OCI-LY3 (cell line): ENCODE measurements around the gene VWC2.

ENCODE experiments used
- H2AFZ ChIP-seq: fragments of 200-600, 300-600 bp; shearing (Covaris generic); 2 replicates; pipeline ENCODE4 v1.6.0; 2014; ENCODE audit warnings: antibody characterized with exemption, low read depth, low read length
- H3K27ac ChIP-seq: fragments of 200-600, 300-600 bp; sonication (generic); 2 replicates; pipeline ENCODE4 v1.5.1; 2014; ENCODE audit warnings: mild to moderate bottlenecking, low read length, moderate library complexity, mixed read lengths
- H3K27me3 ChIP-seq: fragments of 200-600, 300-600 bp; sonication (generic); 2 replicates; pipeline ENCODE4 v1.6.1; 2014; ENCODE audit warnings: low read depth, low read length, mixed read lengths
- H3K36me3 ChIP-seq: fragments of 200-600, 300-600 bp; sonication (generic); replicated peaks from 2 replicates; pipeline ENCODE3; 2014; ENCODE audit warnings: low read depth, low read length, mixed read lengths
- H3K4me1 ChIP-seq: fragments of 300-600, 200-600 bp; sonication (generic); 2 replicates; pipeline ENCODE4 v1.6.1; 2014; ENCODE audit warnings: low read length, mixed read lengths
- H3K4me2 ChIP-seq: fragments of 200-600, 300-600 bp; sonication (generic); 2 replicates; pipeline ENCODE4 v1.6.1; 2014; ENCODE audit warnings: low read length, mixed read lengths
- H3K4me3 ChIP-seq: fragments of 300-600, 200-600 bp; sonication (generic); 2 replicates; pipeline ENCODE4 v1.5.1; 2014; ENCODE audit warnings: antibody characterized with exemption, mild to moderate bottlenecking, low read length, moderate library complexity
- H3K79me2 ChIP-seq: fragments of 300-600, 200-600 bp; shearing (Covaris generic); 2 replicates; pipeline ENCODE4 v1.6.1; 2014; ENCODE audit warnings: mild to moderate bottlenecking, low read length, mixed read lengths
- H3K9ac ChIP-seq: fragments of 300-600, 200-600 bp; shearing (Covaris generic); 2 replicates; pipeline ENCODE4 v1.6.0; 2014; ENCODE audit warnings: mild to moderate bottlenecking, low read length, moderate library complexity
- H3K9me3 ChIP-seq: fragments of 200-600, 300-600 bp; shearing (Covaris generic); 2 replicates; pipeline ENCODE4 v1.6.1; 2014; ENCODE audit warnings: low read length, mixed read lengths; ENCODE audit not compliant: insufficient read depth
- H4K20me1 ChIP-seq: fragments of 200-600, 300-600 bp; sonication (generic); 2 replicates; pipeline ENCODE4 v1.6.1; 2016; ENCODE audit warnings: low read length, mixed read lengths; ENCODE audit not compliant: insufficient read depth
- EZH2phosphoT487 ChIP-seq: fragments of 200-600 bp; shearing (Covaris generic); IDR thresholded peaks from 2 replicates; pipeline ENCODE4 v1.6.1; 2018; ENCODE audit warnings: antibody characterized with exemption, mixed run types, low read depth
- TF ChIP-seq, protein P1 (sequence below): fragments of 200-600, 300-600 bp; sonication (generic); IDR thresholded peaks from 2 replicates; pipeline ENCODE4 v1.5.1; 2014; ENCODE audit warnings: antibody characterized with exemption, low read length, low read depth

VWC2 gene

DNA sequence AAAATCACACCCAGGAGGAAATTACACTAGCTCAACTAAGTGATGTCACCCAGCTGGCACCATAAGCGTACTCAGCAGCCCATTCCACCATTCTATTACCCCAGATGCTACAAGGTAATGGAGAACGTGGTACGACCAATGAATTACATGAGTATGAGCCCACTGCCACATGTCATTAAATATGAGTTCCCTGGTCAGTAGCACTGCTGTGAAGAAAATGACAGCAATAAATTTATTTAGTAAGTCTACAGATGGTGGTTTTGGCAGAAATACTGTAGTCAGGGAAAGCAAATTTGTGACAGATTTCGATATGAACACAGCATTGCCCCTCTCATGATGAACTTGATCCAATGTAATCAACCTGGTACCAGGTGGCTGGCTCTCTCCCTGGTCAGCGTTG, 154.2 kb downstream of the VWC2 start:
- Histone ChIP-seq H3K79me2 (no peaks in the 10 kb centered on the region), H3K4me3 (no peak overlapping the region), H3K27ac (no peak overlapping the region), H2AFZ (no peak overlapping the region), H3K9me3 (no peaks in the 10 kb centered on the region), H3K27me3 (no peaks in the 10 kb centered on the region), H3K4me2 (no peak overlapping the region), H3K9ac (no peak overlapping the region), H3K4me1 (no peaks in the 10 kb centered on the region), H4K20me1 (no peaks in the 10 kb centered on the region), H3K36me3 (no peaks in the 10 kb centered on the region)
- TF ChIP-seq EZH2phosphoT487: no peak
- TF ChIP-seq, protein P1, sequence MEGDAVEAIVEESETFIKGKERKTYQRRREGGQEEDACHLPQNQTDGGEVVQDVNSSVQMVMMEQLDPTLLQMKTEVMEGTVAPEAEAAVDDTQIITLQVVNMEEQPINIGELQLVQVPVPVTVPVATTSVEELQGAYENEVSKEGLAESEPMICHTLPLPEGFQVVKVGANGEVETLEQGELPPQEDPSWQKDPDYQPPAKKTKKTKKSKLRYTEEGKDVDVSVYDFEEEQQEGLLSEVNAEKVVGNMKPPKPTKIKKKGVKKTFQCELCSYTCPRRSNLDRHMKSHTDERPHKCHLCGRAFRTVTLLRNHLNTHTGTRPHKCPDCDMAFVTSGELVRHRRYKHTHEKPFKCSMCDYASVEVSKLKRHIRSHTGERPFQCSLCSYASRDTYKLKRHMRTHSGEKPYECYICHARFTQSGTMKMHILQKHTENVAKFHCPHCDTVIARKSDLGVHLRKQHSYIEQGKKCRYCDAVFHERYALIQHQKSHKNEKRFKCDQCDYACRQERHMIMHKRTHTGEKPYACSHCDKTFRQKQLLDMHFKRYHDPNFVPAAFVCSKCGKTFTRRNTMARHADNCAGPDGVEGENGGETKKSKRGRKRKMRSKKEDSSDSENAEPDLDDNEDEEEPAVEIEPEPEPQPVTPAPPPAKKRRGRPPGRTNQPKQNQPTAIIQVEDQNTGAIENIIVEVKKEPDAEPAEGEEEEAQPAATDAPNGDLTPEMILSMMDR: no peak

DNA sequence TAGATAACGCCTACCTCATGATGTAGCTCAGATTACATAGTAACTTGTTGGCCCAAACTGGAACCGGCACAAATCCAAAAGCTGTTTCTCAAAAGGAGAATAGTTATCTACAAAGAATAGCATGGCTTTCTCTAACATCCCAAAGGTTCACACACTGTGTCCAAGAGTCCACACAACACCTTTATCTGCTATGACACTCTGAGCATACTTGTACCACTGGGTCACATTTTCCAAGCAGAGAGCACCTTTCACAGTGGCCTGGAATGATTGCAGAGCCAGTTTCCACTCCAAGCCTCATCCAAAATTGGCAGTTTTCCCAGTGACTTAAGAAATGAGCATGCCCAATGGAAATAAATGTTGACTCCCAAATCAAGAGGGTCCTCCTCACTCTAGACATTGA, 155.3 kb downstream of the VWC2 start:
- H4K20me1 ChIP-seq: no peaks in the 10 kb centered on the region
- no peaks in the 10 kb centered on the region for H3K4me1 ChIP-seq
- no peaks in the 10 kb centered on the region for H3K27me3 ChIP-seq
- H2AFZ ChIP-seq: no peak overlapping the region
- H3K36me3 ChIP-seq: no peaks in the 10 kb centered on the region
- no peaks in the 10 kb centered on the region for H3K79me2 ChIP-seq
- no peak overlapping the region for H3K4me2 ChIP-seq
- H3K9ac ChIP-seq: no peak overlapping the region
- no peak overlapping the region for H3K27ac ChIP-seq
- TF ChIP-seq, protein P1: no peak
- no peak for TF ChIP-seq EZH2phosphoT487
- no peaks in the 10 kb centered on the region for H3K9me3 ChIP-seq
- no peak overlapping the region for H3K4me3 ChIP-seq

GRCh38 chr7:49931627-49932026, 158.2 kb downstream of the VWC2 start:
- Histone ChIP-seq H3K9me3 (no peaks in the 10 kb centered on the region), H3K79me2 (no peaks in the 10 kb centered on the region), H3K4me3 (no peak overlapping the region), H2AFZ (no peak overlapping the region), H3K27me3 (no peaks in the 10 kb centered on the region), H3K4me1 (no peaks in the 10 kb centered on the region), H3K36me3 (no peaks in the 10 kb centered on the region), H4K20me1 (no peaks in the 10 kb centered on the region), H3K9ac (no peak overlapping the region), H3K4me2 (no peak overlapping the region), H3K27ac (no peak overlapping the region)
- TF ChIP-seq EZH2phosphoT487: no peak
- TF ChIP-seq, protein P1: no peak

- TF ChIP-seq, protein P1: no peak
- TF ChIP-seq EZH2phosphoT487: no peak
- Histone ChIP-seq H3K9ac (no peak overlapping the region), H3K36me3 (no peaks in the 10 kb centered on the region), H3K4me2 (no peak overlapping the region), H4K20me1 (no peaks in the 10 kb centered on the region), H3K4me3 (no peak overlapping the region), H3K4me1 (no peaks in the 10 kb centered on the region), H3K9me3 (0 out of 2 replicates have a peak, but pooled peaks cover 3% of the 10 kb centered on the region), H3K79me2 (no peaks in the 10 kb centered on the region), H3K27me3 (no peaks in the 10 kb centered on the region), H3K27ac (no peak overlapping the region), H2AFZ (no peak overlapping the region)
These were observed 164.2 kb downstream of the VWC2 start for GRCh38 chr7:49937608-49938007.
